Stimulated activated memory B cell treated with anti-CD40 and anti-IgM and Interleukin-4, amounts not matched to agents 10 μg/mL and 1 μg/mL and 100 μg/mL, for 72 hours (primary cell): ENCODE measurements around the gene SLC25A12.
"Not testable (repeated sequence)": the region's sequence is repeated elsewhere in the genome, so short reads cannot be mapped to it uniquely, and the experiment has no call there.

Source experiments
- ATAC-seq: fragments of 150-1000 bp; cut with Tn5 transposase; 2 replicates; pipeline ENCODE4 v1.10.0; 2021
- H3K27ac Mint-ChIP-seq: one replicate; pipeline ENCODE4 v1.8.0; 2022; ENCODE audit warnings: mild to moderate bottlenecking, mixed read lengths
- H3K27me3 Mint-ChIP-seq: one replicate; pipeline ENCODE4 v1.8.0; 2022; ENCODE audit warnings: mixed read lengths
- H3K36me3 Mint-ChIP-seq: one replicate; pipeline ENCODE4 v1.8.0; 2022; ENCODE audit warnings: mixed read lengths
- H3K4me1 Mint-ChIP-seq: one replicate; pipeline ENCODE4 v1.8.0; 2022; ENCODE audit warnings: mixed read lengths
- H3K4me3 Mint-ChIP-seq: one replicate; pipeline ENCODE4 v1.8.0; 2022; ENCODE audit warnings: mild to moderate bottlenecking, moderate library complexity, mixed read lengths
- H3K9me3 Mint-ChIP-seq: one replicate; pipeline ENCODE4 v1.8.0; 2022; ENCODE audit warnings: mixed read lengths

SLC25A12 gene

GRCh38 chr2:171819453-171819852, 74.6 kb downstream of the SLC25A12 start:
- no peak overlapping the region for H3K27ac Mint-ChIP-seq
- no peak for ATAC-seq
- H3K4me1 Mint-ChIP-seq = no peaks in the 10 kb centered on the region
- H3K4me3 Mint-ChIP-seq = no peak overlapping the region
- H3K36me3 Mint-ChIP-seq = peaks cover 24% of the 10 kb centered on the region
- H3K9me3 Mint-ChIP-seq = no peaks in the 10 kb centered on the region
- H3K27me3 Mint-ChIP-seq = no peaks in the 10 kb centered on the region

DNA sequence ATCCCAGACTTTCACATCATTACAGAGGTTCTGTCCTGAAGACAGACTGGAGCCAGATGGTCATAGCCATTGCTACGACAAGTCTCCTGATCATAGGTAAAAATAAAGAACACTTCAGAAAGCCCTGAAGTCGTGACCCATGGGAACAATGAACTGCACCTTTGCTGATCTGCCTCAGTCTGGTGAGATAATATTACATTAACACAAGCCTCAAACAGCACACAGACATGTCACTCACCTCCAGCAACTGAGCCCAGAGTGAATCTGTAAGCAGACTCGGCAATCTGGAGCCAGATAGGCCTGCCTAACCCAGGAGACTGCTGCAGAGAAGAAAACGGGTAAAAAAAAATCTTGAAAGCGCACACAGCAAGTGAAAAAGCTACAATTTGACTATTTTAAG, 79.2 kb downstream of the SLC25A12 start:
- Mint-ChIP-seq H3K4me3 (no peak overlapping the region), H3K4me1 (no peaks in the 10 kb centered on the region), H3K27ac (no peak overlapping the region), H3K36me3 (peaks cover 47% of the 10 kb centered on the region), H3K9me3 (no peaks in the 10 kb centered on the region), H3K27me3 (no peaks in the 10 kb centered on the region)
- no peak for ATAC-seq

DNA sequence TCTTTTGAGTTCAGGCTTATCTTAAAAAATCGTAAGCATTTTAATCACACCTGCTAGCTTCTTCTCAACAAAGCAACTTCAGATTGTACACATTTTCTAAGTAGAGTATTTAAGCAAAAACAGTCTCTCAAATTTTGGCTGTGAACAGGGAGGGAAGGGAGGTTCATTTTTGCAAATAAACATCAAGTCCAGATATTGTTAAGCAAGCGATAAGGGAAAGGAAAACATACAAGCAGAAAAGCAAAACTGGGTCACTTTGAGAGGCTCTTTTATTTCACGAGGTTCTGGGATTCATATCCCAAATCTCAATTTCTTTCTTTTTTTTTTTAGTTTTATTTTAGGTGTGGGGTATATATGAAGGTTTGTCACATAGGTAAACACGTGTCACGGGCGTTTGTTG, 79.9 kb downstream of the SLC25A12 start:
- Mint-ChIP-seq H3K27ac (no peak overlapping the region), H3K4me1 (no peaks in the 10 kb centered on the region), H3K4me3 (no peak overlapping the region), H3K27me3 (no peaks in the 10 kb centered on the region), H3K36me3 (peaks cover 54% of the 10 kb centered on the region), H3K9me3 (no peaks in the 10 kb centered on the region)
- no peak for ATAC-seq

- no peaks in the 10 kb centered on the region for H3K4me1 Mint-ChIP-seq
- ATAC-seq = no peak
These were observed 80.3 kb downstream of the SLC25A12 start for GRCh38 chr2:171813729-171814128.

GRCh38 chr2:171813126-171813525, 80.9 kb downstream of the SLC25A12 start:
- no peak overlapping the region for H3K4me3 Mint-ChIP-seq
- no peak for ATAC-seq
- no peaks in the 10 kb centered on the region for H3K4me1 Mint-ChIP-seq
- no peaks in the 10 kb centered on the region for H3K27me3 Mint-ChIP-seq
- peaks cover 53% of the 10 kb centered on the region for H3K36me3 Mint-ChIP-seq
- no peaks in the 10 kb centered on the region for H3K9me3 Mint-ChIP-seq
- H3K27ac Mint-ChIP-seq = no peak overlapping the region

More at GRCh38 chr2:171813729-171814128, 80.3 kb downstream of the SLC25A12 start:
- Mint-ChIP-seq H3K36me3 (peaks cover 57% of the 10 kb centered on the region), H3K4me3 (no peak overlapping the region), H3K27me3 (no peaks in the 10 kb centered on the region), H3K27ac (no peak overlapping the region), H3K9me3 (no peaks in the 10 kb centered on the region)

DNA sequence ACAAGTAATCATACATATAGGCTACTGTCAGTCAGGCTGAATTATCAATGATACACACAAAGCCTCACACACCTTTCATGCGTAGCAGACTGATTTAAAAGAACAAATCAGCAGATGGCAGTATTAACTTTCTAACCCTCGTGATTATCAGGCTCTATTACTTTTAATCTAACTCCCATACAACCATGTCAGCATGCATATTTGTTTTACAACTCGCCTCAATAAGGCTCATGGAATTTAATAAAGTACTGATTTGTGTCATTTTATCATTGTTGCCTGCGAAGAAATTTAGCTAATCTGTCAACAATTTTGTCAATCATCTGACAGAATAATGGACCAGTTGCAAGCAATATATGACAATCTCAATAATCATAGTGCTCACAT, 82.8 kb downstream of the SLC25A12 start:
- Mint-ChIP-seq H3K4me3 (no peak overlapping the region), H3K36me3 (peaks cover 57% of the 10 kb centered on the region), H3K27ac (no peak overlapping the region), H3K27me3 (no peaks in the 10 kb centered on the region), H3K4me1 (no peaks in the 10 kb centered on the region), H3K9me3 (no peaks in the 10 kb centered on the region)
- ATAC-seq = no peak

- no peak overlapping the region for H3K4me3 Mint-ChIP-seq
- no peak for ATAC-seq
- H3K4me1 Mint-ChIP-seq = no peaks in the 10 kb centered on the region
- peaks cover 63% of the 10 kb centered on the region for H3K36me3 Mint-ChIP-seq
- H3K27ac Mint-ChIP-seq = no peak overlapping the region
- no peaks in the 10 kb centered on the region for H3K9me3 Mint-ChIP-seq
- H3K27me3 Mint-ChIP-seq = no peaks in the 10 kb centered on the region
These were observed 83.4 kb downstream of the SLC25A12 start for GRCh38 chr2:171810422-171811244.

- H3K9me3 Mint-ChIP-seq, H3K4me1 Mint-ChIP-seq, H3K4me3 Mint-ChIP-seq, H3K27ac Mint-ChIP-seq, ATAC-seq, H3K27me3 Mint-ChIP-seq: not testable (repeated sequence)
- H3K36me3 Mint-ChIP-seq = peaks cover 69% of the 10 kb centered on the region
These were observed 85.2 kb downstream of the SLC25A12 start for GRCh38 chr2:171808885-171809284.

DNA sequence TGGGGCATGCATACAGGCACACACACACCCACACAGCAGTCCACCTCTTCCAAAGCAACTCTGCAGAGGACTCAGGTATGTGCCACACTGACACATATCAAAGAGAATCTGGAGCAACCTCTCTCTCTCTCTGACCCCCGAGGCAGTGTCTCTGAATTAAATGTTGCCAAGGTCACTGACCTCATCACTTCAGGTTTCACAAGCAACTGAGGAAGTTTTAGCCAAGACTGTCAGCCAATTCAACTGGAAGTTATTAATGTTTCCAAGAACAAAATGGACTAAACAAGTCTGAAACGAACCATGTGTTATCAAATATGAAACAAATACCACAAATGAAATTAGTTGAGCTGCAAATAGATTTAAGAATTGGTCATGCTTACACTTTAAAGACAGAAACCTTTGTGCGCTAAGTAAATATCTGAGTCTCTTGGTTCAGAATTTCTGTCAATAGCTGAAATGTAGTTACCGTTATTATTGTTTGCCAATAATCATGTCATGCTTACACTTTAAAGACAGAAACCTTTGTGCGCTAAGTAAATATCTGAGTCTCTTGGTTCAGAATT, 86.1 kb downstream of the SLC25A12 start:
- H3K27ac Mint-ChIP-seq = no peak overlapping the region
- no peaks in the 10 kb centered on the region for H3K9me3 Mint-ChIP-seq

GRCh38 chr2:171807119-171807518, 86.9 kb downstream of the SLC25A12 start:
- ATAC-seq = no peak
- Mint-ChIP-seq H3K9me3 (no peaks in the 10 kb centered on the region), H3K4me3 (no peak overlapping the region), H3K27me3 (no peaks in the 10 kb centered on the region), H3K27ac (no peak overlapping the region), H3K4me1 (no peaks in the 10 kb centered on the region), H3K36me3 (peaks cover 70% of the 10 kb centered on the region)

More for the DNA sequence above, 86.1 kb downstream of the SLC25A12 start:
- Mint-ChIP-seq H3K36me3 (peaks cover 75% of the 10 kb centered on the region), H3K4me3 (no peak overlapping the region), H3K4me1 (no peaks in the 10 kb centered on the region), H3K27me3 (no peaks in the 10 kb centered on the region)
- ATAC-seq = no peak

DNA sequence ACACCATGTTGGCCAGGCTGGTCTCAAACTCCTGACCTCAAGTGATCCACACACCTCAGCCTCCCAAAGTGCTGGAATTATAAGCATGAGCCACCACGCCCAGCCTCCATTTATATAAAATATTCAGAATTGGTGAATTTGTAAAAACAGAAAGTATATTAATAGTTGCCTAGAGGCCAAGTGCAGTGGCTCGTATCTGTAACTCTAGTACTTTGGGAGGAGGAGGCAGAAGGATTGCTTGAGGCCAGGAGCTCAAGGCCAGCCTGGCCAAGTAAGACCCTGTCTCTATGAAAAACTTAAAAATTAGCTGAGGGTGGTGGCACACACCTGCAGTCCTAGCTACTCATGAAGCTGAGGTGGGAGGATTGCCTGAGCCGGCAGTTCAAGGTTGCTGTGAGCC, 89.6 kb downstream of the SLC25A12 start:
- no peak for ATAC-seq
- Mint-ChIP-seq H3K27me3 (no peaks in the 10 kb centered on the region), H3K4me1 (no peaks in the 10 kb centered on the region), H3K36me3 (peaks cover 62% of the 10 kb centered on the region), H3K9me3 (no peaks in the 10 kb centered on the region), H3K4me3 (no peak overlapping the region), H3K27ac (no peak overlapping the region)

- Mint-ChIP-seq H3K4me3 (no peak overlapping the region), H3K27me3 (no peaks in the 10 kb centered on the region), H3K36me3 (peaks cover 59% of the 10 kb centered on the region), H3K27ac (no peak overlapping the region), H3K4me1 (no peaks in the 10 kb centered on the region), H3K9me3 (no peaks in the 10 kb centered on the region)
- ATAC-seq = no peak
These were observed 90.3 kb downstream of the SLC25A12 start for GRCh38 chr2:171803757-171804156.

- Mint-ChIP-seq H3K9me3 (no peaks in the 10 kb centered on the region), H3K36me3 (peaks cover 53% of the 10 kb centered on the region), H3K4me1 (no peaks in the 10 kb centered on the region), H3K27ac (no peak overlapping the region), H3K4me3 (no peak overlapping the region), H3K27me3 (no peaks in the 10 kb centered on the region)
- no peak for ATAC-seq
These were observed 93.4 kb downstream of the SLC25A12 start for GRCh38 chr2:171800639-171801038.

- no peak for ATAC-seq
- no peaks in the 10 kb centered on the region for H3K4me1 Mint-ChIP-seq
- no peaks in the 10 kb centered on the region for H3K9me3 Mint-ChIP-seq
- H3K27ac Mint-ChIP-seq = no peak overlapping the region
- H3K27me3 Mint-ChIP-seq = no peaks in the 10 kb centered on the region
- peaks cover 45% of the 10 kb centered on the region for H3K36me3 Mint-ChIP-seq
- H3K4me3 Mint-ChIP-seq = no peak overlapping the region
These were observed 95.8 kb downstream of the SLC25A12 start for GRCh38 chr2:171798156-171798820.

GRCh38 chr2:171794918-171795317, 99.1 kb downstream of the SLC25A12 start:
- H3K9me3 Mint-ChIP-seq = no peaks in the 10 kb centered on the region
- H3K27me3 Mint-ChIP-seq = no peaks in the 10 kb centered on the region
- ATAC-seq = no peak
- H3K4me3 Mint-ChIP-seq = no peak overlapping the region
- H3K4me1 Mint-ChIP-seq = no peaks in the 10 kb centered on the region
- H3K36me3 Mint-ChIP-seq = peaks cover 57% of the 10 kb centered on the region
- no peak overlapping the region for H3K27ac Mint-ChIP-seq
